OCI-M2 (cell line): ENCODE measurements around the gene MED12L.

Source experiments
- DNase-seq: peaks from one replicate; lab custom pipeline; 2025; ENCODE audit not compliant: unreplicated experiment; lab: John Stamatoyannopoulos, UW

The MED12L gene

DNA sequence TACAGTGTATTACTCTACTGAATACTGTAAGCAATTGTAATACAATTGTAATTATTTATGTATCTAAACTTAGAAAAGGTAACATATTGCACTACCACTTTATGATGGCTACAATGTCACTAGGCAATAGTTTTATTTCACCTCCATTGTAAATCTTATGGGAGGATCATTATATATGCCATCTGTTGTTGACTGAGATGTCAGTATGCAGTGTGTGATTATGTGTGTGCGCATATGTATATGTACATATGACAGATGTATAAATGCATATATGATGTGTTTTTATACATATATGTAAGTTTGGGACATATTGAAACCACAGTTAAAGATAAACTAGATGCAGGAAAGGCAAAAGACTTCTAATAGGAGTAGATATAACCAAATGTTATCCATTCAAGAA is 366.9 kb downstream of the MED12L start:
- no peak for DNase-seq

GRCh38 chr3:151452841-151453240 is 367.4 kb downstream of the MED12L start:
- DNase-seq, result no peak

GRCh38 chr3:151456065-151456464 is 370.6 kb downstream of the MED12L start:
- DNase-seq, result no peak

- no peak for DNase-seq
Measured at GRCh38 chr3:151459358-151459757, 373.9 kb downstream of the MED12L start.

- DNase-seq, result no peak
Measured at GRCh38 chr3:151460228-151460627, 374.8 kb downstream of the MED12L start.

DNA sequence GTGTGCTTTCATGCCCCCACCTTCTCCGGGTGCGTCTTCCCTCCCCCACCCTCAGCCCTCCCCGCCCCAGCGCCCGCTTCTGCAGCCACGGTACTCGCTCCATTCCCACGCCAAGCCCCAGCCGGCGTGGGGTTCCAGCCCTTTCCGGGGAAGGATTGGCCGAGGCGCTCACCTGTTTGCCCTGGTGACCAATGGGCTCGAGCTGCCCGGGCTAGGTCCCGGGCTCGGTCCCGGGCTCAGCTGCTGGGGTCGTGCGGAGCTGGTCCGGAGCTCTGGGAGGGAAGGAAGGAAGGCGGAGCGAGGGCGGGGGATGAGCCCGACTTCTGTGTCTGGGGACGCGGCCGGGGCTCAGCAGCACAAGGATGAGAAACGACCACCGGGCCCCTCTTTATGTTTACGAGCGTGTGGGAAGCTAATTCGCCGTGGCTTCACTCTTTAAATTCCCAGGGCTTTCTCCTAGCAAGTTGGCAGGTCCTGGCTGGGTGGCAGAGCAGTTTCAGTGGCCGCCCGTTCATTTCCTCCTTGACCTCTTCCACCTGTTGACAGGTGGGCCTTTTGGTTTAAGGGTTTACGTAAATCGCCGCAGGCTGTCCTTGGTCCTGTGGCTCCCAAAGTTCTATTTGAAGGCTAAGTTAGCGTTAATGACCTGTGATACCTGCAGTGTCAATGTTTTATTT is 375.4 kb downstream of the MED12L start, which contains the start of gene IGSF10:
Gene IGSF10 (minus strand): TSS at position 288 of the 677 bp plus-strand sequence. CDS start 2,352 bp downstream, outside the sequence.
- DNase-seq, result no peak

DNA sequence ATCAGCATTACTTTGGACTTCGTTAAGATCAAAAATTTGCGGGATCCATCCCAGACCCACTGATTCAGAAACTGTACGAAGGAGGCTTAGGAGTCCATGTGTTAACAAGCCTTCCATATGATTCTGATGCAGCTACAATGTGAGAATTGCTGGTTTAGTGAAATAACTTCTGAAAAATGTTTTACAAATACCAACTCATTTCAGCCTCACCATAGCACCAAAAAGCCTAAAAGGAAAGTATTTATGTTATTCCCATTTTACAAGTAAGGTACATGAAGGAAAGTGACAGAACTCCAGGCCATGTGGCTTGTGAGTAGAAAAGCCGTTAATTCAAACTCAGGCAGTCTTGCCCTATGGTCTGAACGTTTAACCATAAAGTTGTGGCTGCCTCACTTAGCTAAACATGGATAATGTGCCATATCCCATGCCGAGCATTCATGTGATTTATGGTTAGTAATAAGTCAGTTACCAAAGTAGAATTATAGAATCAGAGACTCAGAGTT is 376.9 kb downstream of the MED12L start:
- no peak for DNase-seq

- no peak for DNase-seq
Measured at GRCh38 chr3:151462991-151463390, 377.5 kb downstream of the MED12L start.

GRCh38 chr3:151467069-151467468 is 381.6 kb downstream of the MED12L start:
- DNase-seq, result no peak

DNA sequence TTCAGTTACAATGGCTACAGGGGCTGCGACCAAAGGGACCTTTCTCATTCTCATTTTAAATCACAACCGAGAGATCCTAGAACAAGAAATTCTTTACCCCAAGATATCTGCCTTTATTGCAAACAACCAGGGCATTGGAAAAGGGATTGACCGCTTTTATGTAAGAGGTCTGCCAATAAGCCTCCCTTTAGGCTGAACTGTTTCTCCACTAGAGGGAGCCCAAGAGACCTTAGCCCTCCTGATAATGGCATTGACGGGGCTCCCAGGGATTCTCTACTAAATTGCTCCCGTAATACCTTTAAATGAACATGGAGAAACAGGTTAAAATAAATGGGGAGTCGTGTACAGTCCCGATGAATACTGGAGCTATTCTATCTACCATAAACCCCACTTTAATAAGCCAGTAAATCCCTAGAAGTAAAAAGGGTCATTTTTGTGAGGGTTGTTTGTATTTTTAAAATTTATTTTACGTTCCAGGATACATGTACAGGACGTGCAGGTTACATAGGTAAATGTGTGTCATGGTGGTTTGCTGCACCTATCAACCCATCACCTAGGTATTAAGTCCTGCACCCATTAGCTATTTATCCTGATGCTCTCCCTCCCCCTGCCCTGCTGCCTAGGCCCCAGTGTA is 382.9 kb downstream of the MED12L start:
- no peak for DNase-seq

GRCh38 chr3:151476344-151477018 is 391.0 kb downstream of the MED12L start:
- peak; percentile 25 for DNase-seq

- DNase-seq, result no peak
Measured at GRCh38 chr3:151477591-151478334, 392.3 kb downstream of the MED12L start.

GRCh38 chr3:151478335-151478697 is 392.9 kb downstream of the MED12L start:
- no peak for DNase-seq

- DNase-seq, result no peak
Measured at GRCh38 chr3:151479452-151479851, 394.0 kb downstream of the MED12L start.

DNA sequence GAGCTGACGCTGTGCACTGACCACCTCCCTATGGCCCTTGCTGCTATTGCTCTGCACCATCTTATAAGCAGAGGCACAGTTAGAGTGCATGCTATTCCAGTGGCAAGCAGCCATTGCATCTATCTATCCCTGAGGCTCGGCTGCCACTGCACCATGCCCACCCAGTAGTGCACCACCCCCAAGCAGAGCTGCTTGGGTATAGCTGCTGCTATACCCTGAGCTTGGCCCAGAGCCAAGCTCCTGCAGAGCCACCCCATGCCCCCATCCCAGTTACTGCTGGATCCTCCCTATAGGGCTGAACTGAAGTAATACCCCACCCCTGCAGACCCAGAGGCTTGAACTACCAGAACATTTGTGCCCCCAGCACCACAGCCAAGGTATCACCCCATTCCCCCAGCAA is 395.0 kb downstream of the MED12L start:
- DNase-seq, result no peak

GRCh38 chr3:151483488-151483887 is 398.0 kb downstream of the MED12L start:
- DNase-seq, result no peak

- DNase-seq, result no peak
Measured at GRCh38 chr3:151483961-151484520, 398.6 kb downstream of the MED12L start.
